ENCODE data around the gene CCT6B.

Gene CCT6B

DNA sequence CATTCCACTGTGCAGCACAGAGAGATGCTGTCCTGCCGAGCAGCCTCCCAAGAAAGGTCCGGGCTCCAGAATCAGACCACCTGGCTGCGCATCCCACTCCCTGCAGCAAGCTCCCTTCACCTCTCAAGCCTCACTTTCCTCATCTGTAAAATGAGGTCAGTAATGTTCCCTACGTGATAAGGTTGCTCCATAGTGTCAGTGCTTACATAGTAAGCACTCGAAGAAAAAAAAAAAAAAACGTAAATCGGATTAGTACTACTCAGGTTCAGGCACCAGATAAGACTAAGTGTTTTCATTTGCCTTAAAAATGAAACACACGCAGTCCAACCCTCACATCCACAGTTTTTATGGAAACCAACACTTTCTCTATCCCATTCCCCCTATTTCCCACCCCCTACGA is 76.7 kb downstream of the CCT6B start:
- Histone ChIP-seq H2AFZ (ENCODE audit: low read depth, low read length) (no peak overlapping the region), H3K79me2 (ENCODE audit: insufficient read depth, low read length) (no peaks in the 10 kb centered on the region), H3K4me1 (ENCODE audit: insufficient read depth, low read length) (no peaks in the 10 kb centered on the region), H4K20me1 (ENCODE audit: insufficient read depth, low read length) (no peaks in the 10 kb centered on the region), H3K4me2 (ENCODE audit: insufficient read depth, low read length) (no peak overlapping the region), H3K9ac (ENCODE audit: low read depth, low read length) (no peak overlapping the region), H3K4me3 (ENCODE audit: low read depth in 1 of 2, low read length in 2 of 2) (no peak overlapping the region), H3K9me3 (ENCODE audit: insufficient read depth, low read length, severe bottlenecking) (no peaks in the 10 kb centered on the region), H3K36me3 (ENCODE audit: insufficient read depth, low read length) (no peaks in the 10 kb centered on the region), H3K27me3 (ENCODE audit: insufficient read depth, low read length, poor library complexity) (peaks cover 32% of the 10 kb centered on the region), H3K27ac (ENCODE audit: low read length) (no peak overlapping the region)
- ATAC-seq (ENCODE audit: insufficient read depth, low read depth), result no peak
- no peak for DNase-seq
- TF ChIP-seq EZH2 (IDR thresholded peaks at IDR 0.05; ENCODE audit: borderline replicate concordance, low read depth, low read length, severe bottlenecking), result no peak
- TF ChIP-seq, protein P1, sequence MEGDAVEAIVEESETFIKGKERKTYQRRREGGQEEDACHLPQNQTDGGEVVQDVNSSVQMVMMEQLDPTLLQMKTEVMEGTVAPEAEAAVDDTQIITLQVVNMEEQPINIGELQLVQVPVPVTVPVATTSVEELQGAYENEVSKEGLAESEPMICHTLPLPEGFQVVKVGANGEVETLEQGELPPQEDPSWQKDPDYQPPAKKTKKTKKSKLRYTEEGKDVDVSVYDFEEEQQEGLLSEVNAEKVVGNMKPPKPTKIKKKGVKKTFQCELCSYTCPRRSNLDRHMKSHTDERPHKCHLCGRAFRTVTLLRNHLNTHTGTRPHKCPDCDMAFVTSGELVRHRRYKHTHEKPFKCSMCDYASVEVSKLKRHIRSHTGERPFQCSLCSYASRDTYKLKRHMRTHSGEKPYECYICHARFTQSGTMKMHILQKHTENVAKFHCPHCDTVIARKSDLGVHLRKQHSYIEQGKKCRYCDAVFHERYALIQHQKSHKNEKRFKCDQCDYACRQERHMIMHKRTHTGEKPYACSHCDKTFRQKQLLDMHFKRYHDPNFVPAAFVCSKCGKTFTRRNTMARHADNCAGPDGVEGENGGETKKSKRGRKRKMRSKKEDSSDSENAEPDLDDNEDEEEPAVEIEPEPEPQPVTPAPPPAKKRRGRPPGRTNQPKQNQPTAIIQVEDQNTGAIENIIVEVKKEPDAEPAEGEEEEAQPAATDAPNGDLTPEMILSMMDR (IDR thresholded peaks at IDR 0.05; ENCODE audit: borderline replicate concordance, extremely low read depth, low read length, poor library complexity, severe bottlenecking), result no peak

DNA sequence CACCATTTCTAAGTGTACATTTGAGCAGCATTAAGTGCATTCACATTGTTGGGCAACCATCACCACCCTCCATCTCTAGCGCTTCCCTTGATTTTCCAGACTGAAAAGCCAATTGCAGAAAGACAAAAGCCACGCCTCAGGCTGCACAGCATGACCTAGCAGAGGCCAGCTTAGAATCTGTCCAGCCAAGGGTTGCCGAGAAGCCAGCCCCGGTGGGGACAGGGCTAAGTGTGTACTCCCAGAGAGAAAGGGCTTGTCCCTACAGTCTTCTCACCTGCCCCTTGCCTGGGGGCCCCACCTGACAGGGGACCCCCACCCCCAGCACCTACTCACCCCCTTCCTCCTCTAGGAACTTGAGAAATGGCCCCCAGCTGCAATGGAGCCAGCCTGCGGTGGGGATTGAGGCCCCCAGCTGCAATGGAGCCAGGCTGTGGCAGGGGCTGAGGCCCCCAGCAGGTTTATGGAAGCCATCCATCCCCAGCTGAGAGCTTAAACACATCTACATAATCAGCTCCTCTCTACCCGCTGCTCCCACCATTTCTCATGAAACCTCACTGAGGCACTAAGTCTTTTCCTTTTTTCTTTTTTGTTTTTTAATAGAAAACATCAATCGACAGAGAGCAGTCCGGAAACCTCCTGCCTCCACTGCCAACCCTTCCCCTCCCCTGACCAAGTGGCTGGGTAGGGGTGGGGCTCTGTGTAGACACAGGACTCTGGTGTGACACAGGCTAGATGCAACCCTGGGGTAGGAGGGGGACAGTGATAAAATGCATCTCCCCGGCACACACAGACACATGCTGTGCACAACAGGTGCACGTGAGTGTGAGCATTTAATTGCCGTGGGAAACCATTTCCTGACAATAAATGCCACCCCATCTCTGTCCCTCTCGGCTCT is 77.9 kb downstream of the CCT6B start:
- Histone ChIP-seq H3K9ac (ENCODE audit: low read depth, low read length) (no peak overlapping the region), H3K4me1 (ENCODE audit: insufficient read depth, low read length) (no peaks in the 10 kb centered on the region), H2AFZ (ENCODE audit: low read depth, low read length) (no peak overlapping the region), H4K20me1 (ENCODE audit: insufficient read depth, low read length) (no peaks in the 10 kb centered on the region), H3K36me3 (ENCODE audit: insufficient read depth, low read length) (no peaks in the 10 kb centered on the region), H3K4me3 (ENCODE audit: low read depth in 1 of 2, low read length in 2 of 2) (no peak overlapping the region), H3K9me3 (ENCODE audit: insufficient read depth, low read length, severe bottlenecking) (no peaks in the 10 kb centered on the region), H3K27ac (ENCODE audit: low read length) (no peak overlapping the region), H3K79me2 (ENCODE audit: insufficient read depth, low read length) (no peaks in the 10 kb centered on the region), H3K4me2 (ENCODE audit: insufficient read depth, low read length) (no peak overlapping the region), H3K27me3 (ENCODE audit: insufficient read depth, low read length, poor library complexity) (peaks cover 31% of the 10 kb centered on the region)
- ATAC-seq (ENCODE audit: insufficient read depth, low read depth), result no peak
- DNase-seq, result no peak
- TF ChIP-seq EZH2 (IDR thresholded peaks at IDR 0.05; ENCODE audit: borderline replicate concordance, low read depth, low read length, severe bottlenecking), result no peak
- TF ChIP-seq, protein P1 (IDR thresholded peaks at IDR 0.05; ENCODE audit: borderline replicate concordance, extremely low read depth, low read length, poor library complexity, severe bottlenecking), result no peak

DNA sequence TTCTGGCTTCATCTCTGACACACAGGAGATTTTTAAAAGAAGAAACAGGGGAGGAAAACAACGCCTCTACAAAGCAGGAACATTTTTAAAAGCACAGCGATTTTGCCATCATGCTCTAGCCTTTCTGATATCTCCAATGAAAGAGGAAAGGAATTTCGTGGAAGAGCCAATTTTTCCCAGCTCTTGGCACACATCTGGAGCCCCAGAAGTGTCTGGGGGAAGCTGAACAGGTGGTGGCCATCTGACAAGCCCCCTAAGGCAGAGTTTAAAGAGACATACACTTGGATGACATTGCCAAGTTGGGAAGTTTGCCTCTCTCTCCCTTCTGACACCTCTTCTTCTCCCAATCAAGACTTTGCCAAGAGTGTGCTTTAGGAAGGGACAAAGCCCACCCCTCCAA is 82.1 kb downstream of the CCT6B start:
- H4K20me1 ChIP-seq (ENCODE audit: insufficient read depth, low read length), result no peaks in the 10 kb centered on the region
- H3K4me2 ChIP-seq (ENCODE audit: insufficient read depth, low read length), result no peak overlapping the region
- ATAC-seq (ENCODE audit: insufficient read depth, low read depth), result no peak

More for the DNA sequence above, 82.1 kb downstream of the CCT6B start:
- Histone ChIP-seq H3K4me3 (ENCODE audit: low read depth in 1 of 2, low read length in 2 of 2) (no peak overlapping the region), H3K27ac (ENCODE audit: low read length) (no peak overlapping the region), H3K79me2 (ENCODE audit: insufficient read depth, low read length) (no peaks in the 10 kb centered on the region), H2AFZ (ENCODE audit: low read depth, low read length) (no peak overlapping the region), H3K27me3 (ENCODE audit: insufficient read depth, low read length, poor library complexity) (peaks cover 17% of the 10 kb centered on the region), H3K9ac (ENCODE audit: low read depth, low read length) (no peak overlapping the region), H3K36me3 (ENCODE audit: insufficient read depth, low read length) (no peaks in the 10 kb centered on the region), H3K9me3 (ENCODE audit: insufficient read depth, low read length, severe bottlenecking) (no peaks in the 10 kb centered on the region), H3K4me1 (ENCODE audit: insufficient read depth, low read length) (no peaks in the 10 kb centered on the region)
- no peak for DNase-seq
- TF ChIP-seq, protein P1 (IDR thresholded peaks at IDR 0.05; ENCODE audit: borderline replicate concordance, extremely low read depth, low read length, poor library complexity, severe bottlenecking), result no peak
- no peak for TF ChIP-seq EZH2 (IDR thresholded peaks at IDR 0.05; ENCODE audit: borderline replicate concordance, low read depth, low read length, severe bottlenecking)

Measured in DND-41 (cell line).